Lung (tissue), 12 donors: ENCODE results near the gene CCR3. TPM values are rescaled to one million over a fixed set of nuclear protein-coding genes. Genes with fewer than 3 reads are reported as not detected.

Experiments
- ATAC-seq: fragments of 200-7000 bp; cut with Tn5 transposase; one replicate; pipeline ENCODE4 v1.9.1; 2020; ENCODE audit warnings: moderate number of reproducible peaks; ENCODE audit not compliant: insufficient read depth, low FRiP score
- DNase-seq, 3 donors: peaks; one replicate each; pipeline ENCODE4 v3.0.0-alpha.2; 2013 to 2017
- H3K27ac ChIP-seq, 2 donors: one replicate each; pipeline ENCODE4 v1.5.1; 2013; ENCODE audit warnings: mild to moderate bottlenecking in 2 of 2, moderate library complexity in 2 of 2, control low read depth in 1 of 2, inconsistent platforms in 1 of 2, low read depth in 1 of 2, low read length in 1 of 2
- H3K27me3 ChIP-seq, 3 donors: one replicate each; pipeline ENCODE4 v1.5.1; 2013; ENCODE audit warnings: low read length in 2 of 3; ENCODE audit not compliant: control insufficient read depth in 3 of 3, insufficient read depth in 3 of 3
- H3K36me3 ChIP-seq, 4 donors: one replicate each; pipeline ENCODE4 v1.5.1; 2013; ENCODE audit warnings: low read length in 4 of 4, mild to moderate bottlenecking in 1 of 4, moderate library complexity in 1 of 4; ENCODE audit not compliant: control insufficient read depth in 4 of 4, insufficient read depth in 4 of 4
- H3K4me1 ChIP-seq, 5 donors: one replicate each; pipeline ENCODE4 v1.5.1; 2013; ENCODE audit warnings: low read length in 5 of 5, mild to moderate bottlenecking in 2 of 5, moderate library complexity in 1 of 5; ENCODE audit not compliant: control insufficient read depth in 5 of 5, insufficient read depth in 5 of 5
- H3K4me3 ChIP-seq: one replicate; pipeline ENCODE4 v1.5.1; 2013; ENCODE audit warnings: mild to moderate bottlenecking, control low read depth, moderate library complexity
- H3K9ac ChIP-seq, 2 donors: one replicate each; pipeline ENCODE4 v1.5.1; 2013; ENCODE audit warnings: low read length in 2 of 2, control low read depth in 1 of 2; ENCODE audit not compliant: insufficient read depth in 1 of 2
- H3K9me3 ChIP-seq, 4 donors: one replicate each; pipeline ENCODE4 v1.5.1; 2013; ENCODE audit warnings: low read length in 3 of 4, mild to moderate bottlenecking in 1 of 4, moderate library complexity in 1 of 4; ENCODE audit not compliant: control insufficient read depth in 4 of 4, insufficient read depth in 3 of 4
- WGBS, 2 donors: extraction: QIAGEN DNeasy Blood & Tissue Kit; methylation state at CpG; one replicate each; pipeline ENCODE4 v1.1.7; 2013; 5-methylcytosine and 5-hydroxymethylcytosine counted together
- polyA plus RNA-seq, 2 donors: library from polyadenylated mRNA; stranded (reverse); fragments of 200-250 nt; gene quantifications; one replicate each; pipeline ENCODE4 v1.2.1, GENCODE V29; 2013
- total RNA-seq, 2 donors: library from RNA; depleted of rRNA in 1 of 2; stranded (reverse); fragments of >200 nt in 1 of 2; gene quantifications; one replicate each; pipeline ENCODE4 v1.2.1, GENCODE V29; 2014 to 2021
- TF ChIP-seq, protein P1 (sequence below): IDR thresholded peaks from 2 replicates; pipeline ENCODE4 v1.5.1; 2012; ENCODE audit warnings: mild to moderate bottlenecking; ENCODE audit errors: control extremely low read depth, extremely low read depth
- donor health status: control.
- donor health status: control.
- donor health status: Bipolar disorder and iron deficiency.
- donor health status: healthy.
- donor health status: DM: yes; HTN: yes; CAD: no.

The CCR3 gene
- total and polyA plus RNA-seq, 4 donors = 0.15 to 0.88 (median 0.31) TPM; not detected in 1

DNA sequence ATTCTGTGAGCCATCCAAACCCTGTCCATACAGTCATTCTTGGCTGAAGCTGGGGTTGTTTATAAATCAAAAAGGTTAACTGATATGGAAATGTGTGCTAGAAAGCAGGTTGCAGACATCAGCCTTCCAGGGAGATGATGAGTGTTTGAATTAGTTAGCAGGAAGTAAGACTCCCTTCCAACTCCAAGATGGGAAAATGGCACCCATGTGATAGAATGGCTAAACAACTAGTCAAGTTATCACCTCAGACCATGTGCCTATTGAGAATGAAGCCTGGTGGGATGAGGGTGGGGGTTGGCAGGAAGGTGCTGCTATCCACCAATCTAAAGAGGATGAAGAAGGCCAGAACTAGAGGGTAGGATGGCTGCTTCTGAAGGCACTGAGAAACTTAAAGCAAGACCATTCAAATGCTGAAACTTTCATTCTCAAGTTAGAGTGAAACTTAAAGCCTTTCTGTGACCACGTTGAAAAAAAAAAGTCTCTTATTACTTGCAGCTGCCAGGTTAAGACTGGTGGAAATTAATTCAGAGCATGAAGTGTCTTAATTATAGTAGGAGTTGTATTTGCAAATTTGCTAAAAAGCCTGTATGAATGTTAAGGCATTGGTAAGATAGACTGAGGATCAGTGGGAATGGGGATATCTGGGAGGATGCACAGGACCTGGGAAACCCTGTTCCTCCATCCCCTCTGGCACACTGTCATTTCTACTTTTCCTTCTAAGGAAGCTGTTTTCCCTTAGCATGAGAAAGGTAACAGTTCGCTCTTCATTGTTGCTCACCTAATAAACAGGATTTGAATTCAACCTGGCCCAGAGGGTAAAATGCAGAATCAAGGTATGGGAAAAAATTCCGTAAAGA, 36.8 kb downstream of the CCR3 start:
- 94 to 96% methylated on average over 3 of the region's 3 CpGs for WGBS, 2 donors
- Histone ChIP-seq H3K27me3 (no peaks in the 10 kb centered on the region), H3K9ac (no peak overlapping the region), H3K36me3 (no peaks in the 10 kb centered on the region), H3K4me3 (no peak overlapping the region), H3K27ac (no peak overlapping the region), H3K9me3 (no peaks in the 10 kb centered on the region), H3K4me1 (peaks cover 0 to 13% (median 2%) of the 10 kb centered on the region in 5 donors)
- DNase-seq (no peak), ATAC-seq (no peak)
- TF ChIP-seq, protein P1, sequence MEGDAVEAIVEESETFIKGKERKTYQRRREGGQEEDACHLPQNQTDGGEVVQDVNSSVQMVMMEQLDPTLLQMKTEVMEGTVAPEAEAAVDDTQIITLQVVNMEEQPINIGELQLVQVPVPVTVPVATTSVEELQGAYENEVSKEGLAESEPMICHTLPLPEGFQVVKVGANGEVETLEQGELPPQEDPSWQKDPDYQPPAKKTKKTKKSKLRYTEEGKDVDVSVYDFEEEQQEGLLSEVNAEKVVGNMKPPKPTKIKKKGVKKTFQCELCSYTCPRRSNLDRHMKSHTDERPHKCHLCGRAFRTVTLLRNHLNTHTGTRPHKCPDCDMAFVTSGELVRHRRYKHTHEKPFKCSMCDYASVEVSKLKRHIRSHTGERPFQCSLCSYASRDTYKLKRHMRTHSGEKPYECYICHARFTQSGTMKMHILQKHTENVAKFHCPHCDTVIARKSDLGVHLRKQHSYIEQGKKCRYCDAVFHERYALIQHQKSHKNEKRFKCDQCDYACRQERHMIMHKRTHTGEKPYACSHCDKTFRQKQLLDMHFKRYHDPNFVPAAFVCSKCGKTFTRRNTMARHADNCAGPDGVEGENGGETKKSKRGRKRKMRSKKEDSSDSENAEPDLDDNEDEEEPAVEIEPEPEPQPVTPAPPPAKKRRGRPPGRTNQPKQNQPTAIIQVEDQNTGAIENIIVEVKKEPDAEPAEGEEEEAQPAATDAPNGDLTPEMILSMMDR = no peak

DNA sequence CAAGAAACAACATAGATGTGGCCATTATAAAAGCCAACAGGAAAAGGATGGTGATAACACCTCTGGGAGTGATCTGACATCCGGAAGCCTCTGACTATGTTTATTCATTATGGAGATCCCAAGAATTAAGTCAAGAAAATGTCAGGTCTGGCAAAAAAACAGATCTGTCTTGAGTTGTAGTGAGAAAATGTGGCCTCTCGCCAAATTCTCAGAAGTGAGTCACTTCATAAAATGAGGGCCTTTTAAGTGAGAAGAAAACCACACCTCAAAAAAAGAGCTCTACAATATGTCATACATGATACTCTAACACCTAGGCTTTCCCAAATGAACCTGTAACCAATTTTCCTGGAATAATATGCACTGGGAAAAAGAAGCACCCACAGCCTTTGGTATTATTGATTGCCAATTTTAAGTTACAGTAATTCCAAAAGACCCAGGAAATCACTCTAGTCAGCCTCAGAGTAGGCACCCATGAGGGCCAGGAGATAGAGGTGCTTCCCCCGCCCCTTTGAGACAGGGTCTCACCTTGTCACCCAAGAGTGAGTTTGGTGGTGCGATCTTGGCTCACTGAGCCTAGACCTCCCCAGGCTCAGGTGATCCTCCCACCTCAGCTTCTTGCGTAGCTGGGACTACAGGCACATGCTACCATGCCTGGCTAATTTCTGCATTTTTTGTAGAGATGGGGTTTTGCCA, 38.0 kb downstream of the CCR3 start:
- Histone ChIP-seq H3K9me3 (no peaks in the 10 kb centered on the region), H3K4me3 (no peak overlapping the region), H3K27ac (no peak overlapping the region), H3K36me3 (no peaks in the 10 kb centered on the region), H3K4me1 (peaks cover 0 to 13% (median 2%) of the 10 kb centered on the region in 5 donors), H3K27me3 (no peaks in the 10 kb centered on the region), H3K9ac (no peak overlapping the region)
- 78 to 89% methylated on average over 5 of the region's 5 CpGs for WGBS, 2 donors
- no peak for ATAC-seq
- TF ChIP-seq, protein P1 = no peak
- no peak for DNase-seq

DNA sequence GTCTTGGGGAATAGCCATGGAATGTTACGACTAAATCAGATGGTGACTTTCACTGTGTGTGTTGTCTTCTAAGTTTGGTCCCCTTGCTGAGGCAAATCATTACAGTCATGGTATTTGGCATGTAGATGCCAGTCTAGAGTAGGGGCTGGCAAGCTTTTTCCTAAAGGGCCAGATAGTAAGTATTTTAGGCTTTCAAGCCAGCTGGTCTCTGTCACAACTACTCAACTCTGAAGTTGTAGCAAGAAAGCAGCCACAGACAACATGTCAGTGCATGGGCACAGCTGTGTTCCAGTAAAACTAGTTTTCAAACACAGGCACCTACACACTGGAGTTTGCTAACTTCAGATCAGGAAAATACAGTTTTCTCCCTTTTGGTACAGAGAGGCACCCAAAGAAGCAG, 39.3 kb downstream of the CCR3 start:
- no peak overlapping the region for H3K9ac ChIP-seq
- 81 to 87% methylated on average over 1 of the region's 1 CpG for WGBS, 2 donors
- no peaks in the 10 kb centered on the region for H3K27me3 ChIP-seq
- TF ChIP-seq, protein P1 = no peak
- H3K9me3 ChIP-seq = no peaks in the 10 kb centered on the region
- no peak overlapping the region for H3K4me3 ChIP-seq
- H3K36me3 ChIP-seq = no peaks in the 10 kb centered on the region
- DNase-seq = peak; percentile 70 to 92 (median 90)
- no peak for ATAC-seq
- no peak overlapping the region for H3K27ac ChIP-seq
- H3K4me1 ChIP-seq = peaks cover 0 to 13% (median 2%) of the 10 kb centered on the region in 5 donors
